SK-N-SH (cell line): ENCODE measurements around the gene OXA1L. TPM values are rescaled to one million over a fixed set of nuclear protein-coding genes. Genes with fewer than 3 reads are reported as not detected.
"Not testable (repeated sequence)": the region's sequence is repeated elsewhere in the genome, so short reads cannot be mapped to it uniquely, and the experiment has no call there.

Experiments used
- CTCF ChIA-PET: fragments of 300-600, 350-600 bp; formaldehyde crosslinking; extraction: SDS; loops from one replicate; lab custom pipeline; 2021; lab: Yijun Ruan, JAX
- POLR2A ChIA-PET: fragments of 350-600 bp; sonication (Branson Sonifier 250); formaldehyde crosslinking; extraction: SDS; loops from one replicate; lab custom pipeline; 2020; ENCODE audit warnings: antibody characterized with exemption, inconsistent platforms; lab: Yijun Ruan, JAX
- DNase-seq: peaks from one replicate; pipeline ENCODE4 v3.0.0; 2012
- H2AFZ ChIP-seq: fragments of 200-600 bp; sonication (generic); 2 replicates; pipeline ENCODE4 v1.8.1; 2016; ENCODE audit warnings: antibody characterized with exemption, mild to moderate bottlenecking, low read depth
- H3F3A ChIP-seq: fragments of 200-600 bp; sonication (generic); replicated peaks from 2 replicates; pipeline ENCODE3; 2016; ENCODE audit warnings: antibody characterized with exemption, mild to moderate bottlenecking; ENCODE audit not compliant: insufficient read depth
- H3K27ac ChIP-seq, 2 experiments: fragments of 200-500 bp in 1 of 2; fragments of 200-600 bp in 1 of 2; sonication (Bioruptor generic) in 1 of 2; sonication (generic), shearing (Covaris generic) in 1 of 2; 2 replicates each; pipeline versions ENCODE4 v1.5.1 to v1.6.1; 2014 to 2016; ENCODE audit warnings: low read depth in 2 of 2, inconsistent platforms in 1 of 2, low read length in 1 of 2, mild to moderate bottlenecking in 1 of 2, mixed read lengths in 1 of 2
- H3K27me3 ChIP-seq: fragments of 200-600 bp; sonication (generic), shearing (Covaris generic); 2 replicates; pipeline ENCODE4 v1.6.1; 2016; ENCODE audit warnings: mixed run types; ENCODE audit not compliant: insufficient read depth
- H3K36me3 ChIP-seq, 2 experiments: fragments of 200-500 bp in 1 of 2; fragments of 200-600 bp in 1 of 2; sonication (Bioruptor generic) in 1 of 2; sonication (generic) in 1 of 2; replicated peaks in 1 of 2; 2 replicates each; pipeline versions ENCODE3 to v1.5.1; 2014 to 2016; ENCODE audit warnings: low read length in 1 of 2, mild to moderate bottlenecking in 1 of 2; ENCODE audit not compliant: insufficient read depth in 2 of 2, control insufficient read depth in 1 of 2
- H3K4me1 ChIP-seq, 2 experiments: fragments of 200-500 bp in 1 of 2; fragments of 200-600 bp in 1 of 2; sonication (Bioruptor generic) in 1 of 2; sonication (generic), shearing (Covaris generic) in 1 of 2; 2 replicates each; pipeline versions ENCODE4 v1.5.1 to v1.6.1; 2014 to 2016; ENCODE audit warnings: low read depth in 1 of 2, low read length in 1 of 2, mixed run types in 1 of 2; ENCODE audit not compliant: insufficient read depth in 2 of 2, control insufficient read depth in 1 of 2
- H3K4me2 ChIP-seq: fragments of 200-600 bp; sonication (generic), shearing (Covaris generic); 2 replicates; pipeline ENCODE4 v1.6.1; 2017; ENCODE audit warnings: mixed run types
- H3K4me3 ChIP-seq, 2 experiments: fragments of 200-500 bp in 1 of 2; fragments of 200-600 bp in 1 of 2; sonication (Bioruptor generic) in 1 of 2; sonication (generic), shearing (Covaris generic) in 1 of 2; 2 replicates each; pipeline versions ENCODE4 v1.5.1 to v1.8.1; 2014 to 2016; ENCODE audit warnings: low read depth in 2 of 2, inconsistent platforms in 1 of 2, low read length in 1 of 2, mild to moderate bottlenecking in 1 of 2, mixed read lengths in 1 of 2, moderate library complexity in 1 of 2
- H3K79me2 ChIP-seq: fragments of 200-600 bp; sonication (generic); 2 replicates; pipeline ENCODE4 v1.8.1; 2017; ENCODE audit warnings: mild to moderate bottlenecking; ENCODE audit not compliant: insufficient read depth
- H3K9ac ChIP-seq: fragments of 200-600 bp; sonication (generic); 2 replicates; pipeline ENCODE4 v1.6.1; 2017; ENCODE audit warnings: mixed run types
- H3K9me2 ChIP-seq: fragments of 200-600 bp; sonication (generic); 2 replicates; pipeline ENCODE4 v1.6.1; 2017; ENCODE audit warnings: mixed run types
- H3K9me3 ChIP-seq: fragments of 200-600 bp; sonication (generic); 2 replicates; pipeline ENCODE4 v1.6.1; 2017; ENCODE audit warnings: mixed run types, mild to moderate bottlenecking, moderate library complexity
- H4K20me1 ChIP-seq: fragments of 200-600 bp; sonication (generic); 2 replicates; pipeline ENCODE4 v1.6.1; 2017; ENCODE audit warnings: mild to moderate bottlenecking, mixed run types; ENCODE audit not compliant: insufficient read depth
- ELF1 ChIP-seq: IDR thresholded peaks from 2 replicates; pipeline ENCODE4 v1.4.0; 2012
- FOSL2 ChIP-seq: IDR thresholded peaks from 2 replicates; pipeline ENCODE4 v1.4.0; 2012; ENCODE audit warnings: low read depth, mild to moderate bottlenecking, moderate library complexity, borderline replicate concordance
- NFIC ChIP-seq: IDR thresholded peaks from 2 replicates; pipeline ENCODE4 v1.4.0; 2012; ENCODE audit warnings: borderline replicate concordance
- RCOR1 ChIP-seq: fragments of 150-350 bp; IDR thresholded peaks from 2 replicates; pipeline ENCODE4 v1.6.1; 2017; ENCODE audit warnings: antibody characterized with exemption, low read length
- RFX5 ChIP-seq: IDR thresholded peaks from 2 replicates; pipeline ENCODE4 v1.6.1; 2012; ENCODE audit warnings: mild to moderate bottlenecking, improper control_type of control experiment, low read length
- SIN3A ChIP-seq: IDR thresholded peaks from 2 replicates; pipeline ENCODE4 v1.6.1; 2012; ENCODE audit warnings: low read depth, mild to moderate bottlenecking, low read length, moderate library complexity, borderline replicate concordance
- TCF12 ChIP-seq: IDR thresholded peaks from 2 replicates; pipeline ENCODE4 v1.4.0; 2012
- WGBS: methylation state at CpG from one replicate; pipeline ENCODE4 v1.1.6; 2017; ENCODE audit warnings: low lambda C conversion rate; 5-methylcytosine and 5-hydroxymethylcytosine counted together
- polyA plus RNA-seq, 3 experiments: library from polyadenylated mRNA; depleted of rRNA; stranded (reverse); fragments of >200 nt; gene quantifications; 2 replicates each; pipeline ENCODE4 v1.2.3, GENCODE V29; 2012
- TF ChIP-seq, protein P1 (sequence below): fragments of 150-350 bp; IDR thresholded peaks from 2 replicates; pipeline ENCODE4 v1.6.1; 2016; ENCODE audit warnings: mild to moderate bottlenecking, low read depth, low read length
- TF ChIP-seq, protein P2 (sequence below): IDR thresholded peaks from 2 replicates; pipeline ENCODE4; 2012
- TF ChIP-seq, protein P3 (sequence below): fragments of 150-350 bp; IDR thresholded peaks from 2 replicates; pipeline ENCODE4 v1.6.1; 2017; ENCODE audit warnings: antibody characterized with exemption, low read length, low read depth, borderline replicate concordance

Gene OXA1L
- polyA plus RNA-seq, 1 of the 3 experiments (the other 2 are of a cell fraction), result 119 TPM

DNA sequence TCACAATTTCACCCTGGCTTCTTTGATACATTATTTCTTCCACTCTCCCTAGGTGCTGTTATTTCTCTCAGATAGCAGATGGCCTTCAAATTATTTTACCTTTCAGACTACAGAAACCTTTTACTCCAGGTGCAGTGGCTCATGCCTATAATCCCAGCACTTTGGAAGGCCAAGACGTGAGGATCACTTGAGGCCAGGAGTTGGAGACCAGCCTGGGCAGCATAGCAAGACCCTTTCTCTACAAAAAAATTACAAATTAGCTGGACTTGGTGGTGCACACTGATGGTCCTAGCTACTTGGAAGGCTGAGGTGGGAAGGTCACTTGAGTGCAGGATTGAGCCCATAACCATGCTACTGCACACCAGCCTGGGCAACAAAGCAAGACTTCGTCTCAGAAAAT lies 25.7 kb downstream of the OXA1L start:
- H3K36me3 ChIP-seq, result no peaks in the 10 kb centered on the region
- no peaks in the 10 kb centered on the region for H3K4me1 ChIP-seq
- no peaks in the 10 kb centered on the region for H4K20me1 ChIP-seq
- no peaks in the 10 kb centered on the region for H3K9me2 ChIP-seq
- no peaks in the 10 kb centered on the region for H3F3A ChIP-seq
- 50% methylated on average over 2 of the region's 2 CpGs for WGBS
- POLR2A ChIA-PET, result no interaction called here
- H3K9ac ChIP-seq, result no peak overlapping the region
- H3K4me2 ChIP-seq, result no peak overlapping the region
- TF ChIP-seq TCF12 (no peak), FOSL2 (no peak), RFX5 (no peak), ELF1 (no peak), NFIC (no peak), RCOR1 (no peak), SIN3A (no peak)
- TF ChIP-seq, protein P1, sequence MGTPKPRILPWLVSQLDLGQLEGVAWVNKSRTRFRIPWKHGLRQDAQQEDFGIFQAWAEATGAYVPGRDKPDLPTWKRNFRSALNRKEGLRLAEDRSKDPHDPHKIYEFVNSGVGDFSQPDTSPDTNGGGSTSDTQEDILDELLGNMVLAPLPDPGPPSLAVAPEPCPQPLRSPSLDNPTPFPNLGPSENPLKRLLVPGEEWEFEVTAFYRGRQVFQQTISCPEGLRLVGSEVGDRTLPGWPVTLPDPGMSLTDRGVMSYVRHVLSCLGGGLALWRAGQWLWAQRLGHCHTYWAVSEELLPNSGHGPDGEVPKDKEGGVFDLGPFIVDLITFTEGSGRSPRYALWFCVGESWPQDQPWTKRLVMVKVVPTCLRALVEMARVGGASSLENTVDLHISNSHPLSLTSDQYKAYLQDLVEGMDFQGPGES, result no peak
- TF ChIP-seq, protein P2, sequence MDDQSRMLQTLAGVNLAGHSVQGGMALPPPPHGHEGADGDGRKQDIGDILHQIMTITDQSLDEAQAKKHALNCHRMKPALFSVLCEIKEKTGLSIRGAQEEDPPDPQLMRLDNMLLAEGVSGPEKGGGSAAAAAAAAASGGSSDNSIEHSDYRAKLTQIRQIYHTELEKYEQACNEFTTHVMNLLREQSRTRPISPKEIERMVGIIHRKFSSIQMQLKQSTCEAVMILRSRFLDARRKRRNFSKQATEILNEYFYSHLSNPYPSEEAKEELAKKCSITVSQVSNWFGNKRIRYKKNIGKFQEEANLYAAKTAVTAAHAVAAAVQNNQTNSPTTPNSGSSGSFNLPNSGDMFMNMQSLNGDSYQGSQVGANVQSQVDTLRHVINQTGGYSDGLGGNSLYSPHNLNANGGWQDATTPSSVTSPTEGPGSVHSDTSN, result no peak
- TF ChIP-seq, protein P3, sequence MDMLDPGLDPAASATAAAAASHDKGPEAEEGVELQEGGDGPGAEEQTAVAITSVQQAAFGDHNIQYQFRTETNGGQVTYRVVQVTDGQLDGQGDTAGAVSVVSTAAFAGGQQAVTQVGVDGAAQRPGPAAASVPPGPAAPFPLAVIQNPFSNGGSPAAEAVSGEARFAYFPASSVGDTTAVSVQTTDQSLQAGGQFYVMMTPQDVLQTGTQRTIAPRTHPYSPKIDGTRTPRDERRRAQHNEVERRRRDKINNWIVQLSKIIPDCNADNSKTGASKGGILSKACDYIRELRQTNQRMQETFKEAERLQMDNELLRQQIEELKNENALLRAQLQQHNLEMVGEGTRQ, result no peak
- H3K9me3 ChIP-seq, result no peaks in the 10 kb centered on the region
- no peaks in the 10 kb centered on the region for H3K79me2 ChIP-seq
- no peak overlapping the region for H2AFZ ChIP-seq
- no peak overlapping the region for H3K27ac ChIP-seq
- H3K27me3 ChIP-seq, result peaks cover 24% of the 10 kb centered on the region; the same call in 1 of the 2 replicates
- CTCF ChIA-PET, result no interaction called here
- no peak for DNase-seq
- H3K4me3 ChIP-seq, result no peak overlapping the region

DNA sequence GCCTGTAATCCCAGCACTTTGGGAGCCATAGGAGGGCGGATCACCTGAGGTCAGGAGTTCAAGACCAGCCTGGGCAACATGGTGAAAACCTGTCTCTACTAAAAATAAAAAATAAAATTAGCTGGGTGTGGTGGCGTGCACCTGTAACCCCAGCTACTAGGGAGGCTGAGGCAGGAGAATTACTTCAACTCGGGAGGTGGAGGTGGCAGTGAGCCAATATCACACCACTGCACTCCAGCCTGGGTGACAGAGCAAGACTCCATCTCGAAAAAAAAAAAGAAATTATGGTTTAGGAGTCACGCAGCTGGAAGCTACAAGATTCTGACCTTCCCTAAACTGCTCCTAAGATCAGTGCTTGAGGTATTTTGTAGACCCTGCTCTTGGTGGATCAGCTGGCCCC lies 27.1 kb downstream of the OXA1L start:
- H2AFZ ChIP-seq, DNase-seq, H3K4me2 ChIP-seq, H3K79me2 ChIP-seq, H3K27ac ChIP-seq, H3F3A ChIP-seq, H3K4me3 ChIP-seq, H3K36me3 ChIP-seq, H3K9me2 ChIP-seq, H3K4me1 ChIP-seq, POLR2A ChIA-PET, H3K9ac ChIP-seq, H4K20me1 ChIP-seq, H3K9me3 ChIP-seq: not testable (repeated sequence)
- H3K27me3 ChIP-seq, result peaks cover 37% of the 10 kb centered on the region; the same call in 1 of the 2 replicates
- WGBS, result 11% methylated on average over 5 of the region's 5 CpGs
- CTCF ChIA-PET, result interaction anchor here (0.6 kb wide), 3 partner anchors 59 to 233 kb away, joined by 3 to 4 read pairs (median 3); no protein-coding TSS in a partner anchor
